NCI-H2196 (cell line): ENCODE measurements around the gene MRPS2.
"Not testable (repeated sequence)": the region's sequence is repeated elsewhere in the genome, so short reads cannot be mapped to it uniquely, and the experiment has no call there.

Experiments
- DNase-seq: peaks from one replicate; lab custom pipeline; 2025; ENCODE audit not compliant: unreplicated experiment; lab: John Stamatoyannopoulos, UW

Gene MRPS2

GRCh38 chr9:135513351-135513846, 12.9 kb downstream of the MRPS2 start:
- no peak for DNase-seq

- DNase-seq, result not testable (repeated sequence)
These were observed 13.4 kb downstream of the MRPS2 start for GRCh38 chr9:135513906-135514305.

GRCh38 chr9:135514342-135515082, 14.0 kb downstream of the MRPS2 start:
- no peak for DNase-seq

GRCh38 chr9:135515083-135515951, 14.8 kb downstream of the MRPS2 start:
- no peak for DNase-seq

GRCh38 chr9:135516132-135516860, 15.8 kb downstream of the MRPS2 start:
- DNase-seq, result no peak

- DNase-seq, result no peak
These were observed 16.9 kb downstream of the MRPS2 start for GRCh38 chr9:135517407-135517822.

- no peak for DNase-seq
These were observed 18.9 kb downstream of the MRPS2 start for GRCh38 chr9:135519179-135519971.

GRCh38 chr9:135520916-135521607, 20.6 kb downstream of the MRPS2 start, which contains the start of gene LCN1:
Gene LCN1 (plus strand): TSS chr9:135521440. CDS start chr9:135521498, 58 bp downstream.
- no peak for DNase-seq

GRCh38 chr9:135521608-135522095, 21.2 kb downstream of the MRPS2 start:
- DNase-seq, result no peak

- no peak for DNase-seq
These were observed 21.8 kb downstream of the MRPS2 start for GRCh38 chr9:135522137-135522877.

GRCh38 chr9:135522931-135523330, 22.4 kb downstream of the MRPS2 start:
- no peak for DNase-seq

- no peak for DNase-seq
These were observed 23.1 kb downstream of the MRPS2 start for GRCh38 chr9:135523521-135524129.

GRCh38 chr9:135524130-135524861, 23.8 kb downstream of the MRPS2 start:
- no peak for DNase-seq

- no peak for DNase-seq
These were observed 25.0 kb downstream of the MRPS2 start for GRCh38 chr9:135525241-135526088.

GRCh38 chr9:135526089-135526729, 25.7 kb downstream of the MRPS2 start:
- DNase-seq, result no peak
